Activated T-helper 1 cell treated with anti-CD3 and anti-CD28 coated beads, Interleukin-12 subunit alpha, Interleukin-12 subunit beta, Interleukin-2, Interleukin-4 antibody, amounts not matched to agents 30 ng/mL and 10 ng/mL and 1 ng/mL, durations not matched to agents 14 hours and 24 hours and 36 hours (primary cell): Measurements from ENCODE around the gene CDH23. TPM values are rescaled to one million over a fixed set of nuclear protein-coding genes. Genes with fewer than 3 reads are reported as not detected.

ENCODE experiments used
- DNase-seq: peaks from one replicate; pipeline ENCODE4 v3.0.0; 2021; ENCODE audit warnings: low spot score
- H3K27ac Mint-ChIP-seq: one replicate; pipeline ENCODE4 v1.8.0; 2021; ENCODE audit warnings: mild to moderate bottlenecking, mixed read lengths
- H3K27me3 Mint-ChIP-seq: one replicate; pipeline ENCODE4 v1.8.0; 2022; ENCODE audit warnings: mild to moderate bottlenecking, moderate library complexity, mixed read lengths; ENCODE audit not compliant: insufficient read depth
- H3K36me3 Mint-ChIP-seq: one replicate; pipeline ENCODE4 v1.8.0; 2021; ENCODE audit warnings: low read depth, mixed read lengths
- H3K4me1 Mint-ChIP-seq: one replicate; pipeline ENCODE4 v1.8.0; 2021; ENCODE audit warnings: low read depth, mixed read lengths
- H3K4me3 Mint-ChIP-seq: one replicate; pipeline ENCODE4 v1.8.0; 2021; ENCODE audit warnings: mild to moderate bottlenecking, moderate library complexity, mixed read lengths
- H3K9me3 Mint-ChIP-seq: one replicate; pipeline ENCODE4 v1.8.0; 2021; ENCODE audit warnings: mixed read lengths
- intact Hi-C: fragments of 100-400 bp; cut with micrococcal nuclease; formaldehyde crosslinking; loops from one replicate; pipeline ENCODE4 v1.15.1; 2024
- total RNA-seq: library from RNA; stranded (reverse); gene quantifications from 2 replicates; pipeline ENCODE4 v1.2.3, GENCODE V29; 2022

CDH23 gene
- total RNA-seq, 1 donor from 2014 or later: 0.57 TPM

DNA sequence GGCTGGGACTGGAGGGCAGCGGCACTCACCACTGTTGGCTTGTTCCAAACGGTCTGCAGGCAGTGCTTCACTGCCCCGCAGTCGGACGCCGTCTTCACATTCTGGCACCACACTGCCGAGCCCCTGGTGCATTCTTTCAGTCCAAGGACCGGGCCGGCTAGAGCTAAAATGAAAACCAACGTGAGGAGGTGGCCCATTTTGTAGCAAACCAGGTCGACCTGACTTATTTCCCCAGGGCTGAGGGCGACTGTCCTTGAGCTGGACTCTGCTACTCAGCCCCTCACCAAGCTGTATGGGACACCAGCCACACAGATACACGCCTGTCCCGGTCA, 437.6 kb downstream of the CDH23 start:
- intact Hi-C loops: no loop called here
- DNase-seq: no peak
- peaks cover 15% of the 10 kb centered on the region for H3K36me3 Mint-ChIP-seq
- no peaks in the 10 kb centered on the region for H3K9me3 Mint-ChIP-seq
- no peaks in the 10 kb centered on the region for H3K27me3 Mint-ChIP-seq
- peaks cover 37% of the 10 kb centered on the region for H3K4me1 Mint-ChIP-seq
- no peak overlapping the region for H3K4me3 Mint-ChIP-seq
- H3K27ac Mint-ChIP-seq: no peak overlapping the region

GRCh38 chr10:71835671-71836595, 439.2 kb downstream of the CDH23 start:
- no peak overlapping the region for H3K27ac Mint-ChIP-seq
- peaks cover 9% of the 10 kb centered on the region for H3K36me3 Mint-ChIP-seq
- no peaks in the 10 kb centered on the region for H3K9me3 Mint-ChIP-seq
- DNase-seq: no peak
- H3K4me1 Mint-ChIP-seq: peaks cover 47% of the 10 kb centered on the region
- H3K4me3 Mint-ChIP-seq: no peak overlapping the region
- intact Hi-C loops: no loop called here
- H3K27me3 Mint-ChIP-seq: no peaks in the 10 kb centered on the region

GRCh38 chr10:71836596-71836974, 439.9 kb downstream of the CDH23 start:
- no peak overlapping the region for H3K4me3 Mint-ChIP-seq
- H3K27me3 Mint-ChIP-seq: no peaks in the 10 kb centered on the region
- peaks cover 47% of the 10 kb centered on the region for H3K4me1 Mint-ChIP-seq
- no peak for DNase-seq
- no peaks in the 10 kb centered on the region for H3K9me3 Mint-ChIP-seq
- intact Hi-C loops: no loop called here
- no peak overlapping the region for H3K27ac Mint-ChIP-seq
- H3K36me3 Mint-ChIP-seq: peaks cover 6% of the 10 kb centered on the region

GRCh38 chr10:71837098-71837827, 440.5 kb downstream of the CDH23 start:
- no peaks in the 10 kb centered on the region for H3K9me3 Mint-ChIP-seq
- H3K27me3 Mint-ChIP-seq: no peaks in the 10 kb centered on the region
- no peak overlapping the region for H3K4me3 Mint-ChIP-seq
- no peak for DNase-seq
- no peak overlapping the region for H3K27ac Mint-ChIP-seq
- intact Hi-C loops: no loop called here
- peaks cover 47% of the 10 kb centered on the region for H3K4me1 Mint-ChIP-seq
- peaks cover 2% of the 10 kb centered on the region for H3K36me3 Mint-ChIP-seq

GRCh38 chr10:71838264-71839211, 441.8 kb downstream of the CDH23 start:
- Mint-ChIP-seq H3K4me1 (peaks cover 54% of the 10 kb centered on the region), H3K9me3 (no peaks in the 10 kb centered on the region), H3K27ac (peak overlapping the region; percentile 29), H3K27me3 (no peaks in the 10 kb centered on the region), H3K36me3 (no peaks in the 10 kb centered on the region), H3K4me3 (no peak overlapping the region)
- no peak for DNase-seq
- intact Hi-C loops: no loop called here

DNA sequence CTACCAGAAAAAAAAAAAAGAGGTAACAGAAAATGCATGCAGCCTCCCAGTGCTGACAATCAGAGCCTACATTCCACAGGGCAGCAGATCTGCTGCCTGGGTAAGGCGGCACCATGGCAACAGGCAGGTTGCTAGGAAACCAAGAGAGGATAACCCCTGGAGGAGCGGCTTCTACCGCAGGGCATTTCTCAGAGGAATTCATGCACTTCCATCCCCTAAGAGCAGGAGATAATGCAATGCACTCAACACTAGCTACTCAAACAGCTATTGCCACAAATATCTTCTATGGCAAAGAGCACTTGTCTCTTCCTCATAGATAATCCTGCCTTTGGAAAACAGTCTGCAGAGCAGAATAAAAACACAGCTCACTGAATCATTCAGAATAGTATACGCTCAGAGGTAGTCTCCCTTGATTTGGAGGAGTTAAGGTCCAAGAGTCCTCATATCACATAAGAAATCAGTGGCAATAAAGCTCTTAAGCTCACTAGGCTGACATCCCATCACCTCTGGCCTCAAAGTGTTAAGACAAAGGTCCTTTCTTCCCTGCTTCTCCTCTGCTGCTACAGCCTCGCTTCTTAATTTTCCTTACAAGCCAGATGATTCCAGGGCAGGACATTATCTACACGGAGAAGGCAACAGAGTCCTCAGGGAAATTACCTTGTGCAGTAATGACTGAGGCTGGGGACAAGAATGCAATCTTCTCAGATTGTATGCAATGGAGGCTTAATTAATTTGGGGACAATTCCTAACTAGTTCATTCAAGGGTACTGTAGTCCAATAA, 443.6 kb downstream of the CDH23 start:
- peak overlapping the region; percentile 14 for H3K27ac Mint-ChIP-seq
- no peaks in the 10 kb centered on the region for H3K9me3 Mint-ChIP-seq
- no peak for DNase-seq
- peaks cover 56% of the 10 kb centered on the region for H3K4me1 Mint-ChIP-seq
- H3K4me3 Mint-ChIP-seq: no peak overlapping the region
- H3K36me3 Mint-ChIP-seq: no peaks in the 10 kb centered on the region
- intact Hi-C loops: no loop called here
- H3K27me3 Mint-ChIP-seq: no peaks in the 10 kb centered on the region

DNA sequence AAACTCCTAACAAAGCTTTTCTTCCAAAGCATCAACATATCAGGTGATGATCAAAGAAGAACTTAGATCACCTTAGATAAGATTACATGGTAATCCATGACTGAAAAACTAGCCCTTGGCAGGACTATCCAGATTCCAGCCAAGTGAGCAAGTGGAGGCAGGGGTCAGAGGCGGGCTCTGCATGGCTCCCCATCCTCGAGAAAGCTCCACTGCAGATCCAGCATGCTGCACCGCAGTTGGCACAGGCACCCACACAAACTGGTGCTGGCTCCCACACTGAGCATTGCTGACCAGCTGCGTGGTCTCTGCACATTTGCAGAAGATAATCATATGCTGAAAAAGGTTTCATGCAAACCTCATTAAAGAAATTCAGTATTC, 444.2 kb downstream of the CDH23 start:
- Mint-ChIP-seq H3K4me1 (peaks cover 62% of the 10 kb centered on the region), H3K36me3 (no peaks in the 10 kb centered on the region), H3K27ac (no peak overlapping the region), H3K9me3 (no peaks in the 10 kb centered on the region), H3K27me3 (no peaks in the 10 kb centered on the region), H3K4me3 (no peak overlapping the region)
- intact Hi-C loops: no loop called here
- DNase-seq: no peak

DNA sequence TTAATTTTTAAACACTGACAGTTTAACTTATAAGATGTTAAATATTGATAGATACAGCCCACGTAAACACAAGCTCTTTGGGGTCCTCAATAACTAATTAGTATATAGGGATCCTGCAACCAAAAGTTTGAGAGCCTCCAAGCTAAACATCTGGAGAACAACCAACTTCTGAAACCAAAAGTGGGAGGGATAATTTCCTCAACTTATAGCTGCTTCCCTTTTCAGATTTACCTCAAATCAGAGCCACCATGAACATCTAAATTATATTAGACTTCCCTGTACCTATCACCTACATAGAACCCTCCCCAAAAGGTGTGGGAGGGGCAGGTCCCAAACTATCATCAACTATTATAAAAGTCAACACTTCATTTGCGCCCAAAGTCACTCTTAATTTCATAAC, 445.7 kb downstream of the CDH23 start:
- no peak for DNase-seq
- H3K27ac Mint-ChIP-seq: no peak overlapping the region
- peaks cover under 1% of the 10 kb centered on the region for H3K36me3 Mint-ChIP-seq
- H3K4me3 Mint-ChIP-seq: no peak overlapping the region
- no peaks in the 10 kb centered on the region for H3K9me3 Mint-ChIP-seq
- intact Hi-C loops: no loop called here
- no peaks in the 10 kb centered on the region for H3K27me3 Mint-ChIP-seq
- peaks cover 49% of the 10 kb centered on the region for H3K4me1 Mint-ChIP-seq

GRCh38 chr10:71842856-71843686, 446.4 kb downstream of the CDH23 start:
- H3K4me1 Mint-ChIP-seq: peaks cover 49% of the 10 kb centered on the region
- intact Hi-C loops: no loop called here
- H3K27ac Mint-ChIP-seq: no peak overlapping the region
- peaks cover 3% of the 10 kb centered on the region for H3K36me3 Mint-ChIP-seq
- no peaks in the 10 kb centered on the region for H3K27me3 Mint-ChIP-seq
- DNase-seq: no peak
- no peak overlapping the region for H3K4me3 Mint-ChIP-seq
- no peaks in the 10 kb centered on the region for H3K9me3 Mint-ChIP-seq

- Mint-ChIP-seq H3K4me1 (peaks cover 49% of the 10 kb centered on the region), H3K9me3 (no peaks in the 10 kb centered on the region), H3K27ac (no peak overlapping the region), H3K4me3 (no peak overlapping the region), H3K27me3 (no peaks in the 10 kb centered on the region), H3K36me3 (peaks cover 8% of the 10 kb centered on the region)
- DNase-seq: no peak
- intact Hi-C loops: no loop called here
These were observed 447.4 kb downstream of the CDH23 start for GRCh38 chr10:71844084-71844483.

GRCh38 chr10:71844695-71845094, 448.0 kb downstream of the CDH23 start:
- DNase-seq: no peak
- Mint-ChIP-seq H3K27ac (no peak overlapping the region), H3K9me3 (no peaks in the 10 kb centered on the region), H3K36me3 (peaks cover 8% of the 10 kb centered on the region), H3K4me3 (no peak overlapping the region), H3K4me1 (peaks cover 55% of the 10 kb centered on the region), H3K27me3 (no peaks in the 10 kb centered on the region)
- intact Hi-C loops: no loop called here
